Measurements from ENCODE around the gene PPP1R26. TPM values are rescaled to one million over a fixed set of nuclear protein-coding genes. Genes with fewer than 3 reads are reported as not detected.

Gene PPP1R26
- total and polyA plus RNA-seq, 2 of the 8 experiments (the other 6 are each of a cell fraction or from before 2014, with no cell fraction given), result 9.8 to 32.7 TPM

DNA sequence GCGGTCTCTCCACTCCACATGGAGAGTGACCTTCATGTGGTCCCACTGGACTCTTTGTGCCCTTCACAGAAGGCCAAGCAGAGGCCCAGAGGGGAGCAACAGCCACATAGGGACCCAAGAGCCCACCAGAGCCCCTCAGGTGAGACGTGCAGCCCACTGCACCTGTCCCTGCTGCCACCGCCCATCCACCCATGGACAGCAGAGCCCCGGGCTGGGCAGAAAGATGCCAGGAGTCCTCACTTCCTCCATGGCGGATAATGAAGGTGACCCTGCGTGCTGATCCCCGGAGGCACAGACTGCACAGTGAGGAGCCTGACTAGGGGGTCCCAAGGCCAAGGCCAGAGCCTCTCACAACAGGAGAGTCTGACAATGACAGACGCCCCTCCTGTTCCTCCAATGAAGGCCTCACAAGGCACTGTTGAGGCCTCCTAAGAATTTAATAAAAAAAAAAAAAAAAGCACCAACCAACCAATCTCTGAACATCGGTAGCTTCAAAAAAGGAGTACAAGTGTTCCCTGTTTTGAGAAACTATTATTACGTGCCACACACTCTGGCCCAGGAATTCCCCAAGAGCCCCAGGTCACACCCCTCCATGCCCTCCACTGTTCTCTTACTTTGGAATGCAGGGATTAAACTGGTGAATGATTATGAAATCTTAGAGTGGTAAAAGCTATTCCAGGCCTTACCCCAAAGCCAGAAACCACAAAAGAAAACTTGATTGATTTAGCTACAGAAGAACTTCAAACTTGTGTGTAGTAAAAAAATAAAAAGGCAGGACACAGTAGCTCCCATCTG, 2.8 kb upstream of the PPP1R26 start (continued):
- no peak for TF ChIP-seq KDM4A (IDR thresholded peaks at IDR 0.05; ENCODE audit: low read depth, low read length, severe bottlenecking)
- no peak for TF ChIP-seq ASH2L (IDR thresholded peaks at IDR 0.05; ENCODE audit: low read length)
- no peak for TF ChIP-seq TBP (IDR thresholded peaks at IDR 0.05; ENCODE audit: low read depth, low read length)
- TF ChIP-seq GABPA (IDR thresholded peaks at IDR 0.05; ENCODE audit: borderline replicate concordance, insufficient read depth, low read length), result no peak
- no peak for TF ChIP-seq TEAD4 (IDR thresholded peaks at IDR 0.05; ENCODE audit: low read depth, low read length)
- TF ChIP-seq BCL11A (IDR thresholded peaks at IDR 0.05; ENCODE audit: low read depth in 2 of 2, low read length in 2 of 2), result no peak
- no peak for TF ChIP-seq SIN3A (conservative IDR thresholded peaks at IDR 0.05 in 1 of 2, IDR thresholded peaks at IDR 0.05 in 1 of 2; ENCODE audit: low read depth in 1 of 2, low read length in 2 of 2)
- no peak for TF ChIP-seq POU5F1 (IDR thresholded peaks at IDR 0.05; ENCODE audit: low read depth, low read length)
- no peak for TF ChIP-seq YY1 (IDR thresholded peaks at IDR 0.05; ENCODE audit: low read depth, low read length)
- TF ChIP-seq RAD21 (IDR thresholded peaks at IDR 0.05 in 1 of 2, conservative IDR thresholded peaks at IDR 0.05 in 1 of 2; ENCODE audit: low read depth in 2 of 2, low read length in 2 of 2), result no peak
